KMS-11 (cell line): Measurements from ENCODE around the gene CCN5.

Source experiments
- H2AFZ ChIP-seq: fragments of 200-600 bp; sonication (generic); 2 replicates; pipeline ENCODE4 v1.6.1; 2016; ENCODE audit warnings: antibody characterized with exemption, mixed run types, low read depth
- H3K27ac ChIP-seq: fragments of 200-600 bp; sonication (generic); 2 replicates; pipeline ENCODE4 v1.6.1; 2016; ENCODE audit warnings: mild to moderate bottlenecking, mixed run types
- H3K27me3 ChIP-seq: fragments of 200-600 bp; sonication (generic); 2 replicates; pipeline ENCODE4 v1.6.1; 2017; ENCODE audit warnings: mild to moderate bottlenecking, low read depth, mixed run types, moderate library complexity; ENCODE audit not compliant: insufficient read depth
- H3K36me3 ChIP-seq: fragments of 200-600 bp; sonication (generic); 2 replicates; pipeline ENCODE4 v1.6.1; 2017; ENCODE audit warnings: mild to moderate bottlenecking, mixed run types; ENCODE audit not compliant: insufficient read depth
- H3K4me1 ChIP-seq: fragments of 200-600 bp; sonication (generic); 2 replicates; pipeline ENCODE4 v1.6.1; 2016; ENCODE audit warnings: mild to moderate bottlenecking, low read depth, mixed run types; ENCODE audit not compliant: poor library complexity, severe bottlenecking
- H3K4me2 ChIP-seq: fragments of 200-600 bp; sonication (generic); 2 replicates; pipeline ENCODE4 v1.7.0; 2016; ENCODE audit warnings: mild to moderate bottlenecking, mixed run types
- H3K4me3 ChIP-seq: fragments of 200-600 bp; sonication (generic); IDR thresholded peaks from 2 replicates; pipeline ENCODE4 v1.6.1; 2017; ENCODE audit warnings: low read depth, low read length, mixed read lengths; ENCODE audit not compliant: insufficient read depth
- H3K79me2 ChIP-seq: fragments of 200-600 bp; sonication (generic); 2 replicates; pipeline ENCODE4 v1.6.1; 2016; ENCODE audit warnings: low read depth, mixed run types; ENCODE audit not compliant: insufficient read depth
- H3K9ac ChIP-seq: fragments of 200-600 bp; sonication (generic); 2 replicates; pipeline ENCODE4 v1.6.1; 2016; ENCODE audit warnings: mild to moderate bottlenecking, mixed run types
- H4K20me1 ChIP-seq: fragments of 200-600 bp; sonication (generic); 2 replicates; pipeline ENCODE4 v1.6.1; 2016; ENCODE audit warnings: mild to moderate bottlenecking, mixed run types; ENCODE audit not compliant: insufficient read depth
- TF ChIP-seq, protein P1 (sequence below): fragments of 200-600 bp; sonication (generic); conservative IDR thresholded peaks from 2 replicates; pipeline ENCODE4 v1.6.1; 2017; ENCODE audit warnings: low read depth, mild to moderate bottlenecking, antibody characterized with exemption, low read length, moderate library complexity, mixed read lengths

The CCN5 gene

DNA sequence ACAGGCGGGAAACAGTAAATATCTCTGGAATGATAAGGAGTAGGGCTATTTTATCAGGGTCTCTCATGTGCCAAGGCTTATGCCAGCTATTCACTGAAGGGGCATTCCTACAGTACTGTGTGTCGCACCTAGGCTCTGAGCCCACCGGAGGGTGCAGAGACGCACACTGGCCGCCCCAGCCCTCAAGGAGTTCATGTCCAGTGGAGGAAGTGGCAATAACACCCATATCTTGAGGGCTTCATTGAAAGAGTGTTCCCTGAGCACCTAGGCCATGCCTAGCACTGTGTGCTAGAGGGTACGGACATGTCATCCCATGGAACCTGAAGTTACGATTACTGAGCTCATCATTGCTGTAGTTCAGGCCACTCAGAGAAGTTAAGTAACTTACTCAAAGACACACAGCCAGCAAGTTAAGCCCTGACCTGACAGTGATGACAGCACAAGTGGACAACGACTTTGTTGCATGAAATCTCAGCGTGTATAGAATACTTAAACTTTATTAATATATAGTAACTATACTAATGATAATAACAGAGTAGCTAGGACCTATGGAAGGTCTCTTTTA lies 8.7 kb downstream of the CCN5 start:
- Histone ChIP-seq H3K36me3 (no peaks in the 10 kb centered on the region), H3K79me2 (no peaks in the 10 kb centered on the region), H3K27me3 (peaks cover 7% of the 10 kb centered on the region; the same call in 1 of the 2 replicates), H3K4me3 (no peak overlapping the region), H3K9ac (no peak overlapping the region), H3K4me1 (peaks cover 35% of the 10 kb centered on the region), H4K20me1 (no peaks in the 10 kb centered on the region), H3K27ac (no peak overlapping the region), H2AFZ (no peak overlapping the region), H3K4me2 (peak overlapping the region; percentile 43; the same call in 1 of the 2 replicates)
- TF ChIP-seq, protein P1, sequence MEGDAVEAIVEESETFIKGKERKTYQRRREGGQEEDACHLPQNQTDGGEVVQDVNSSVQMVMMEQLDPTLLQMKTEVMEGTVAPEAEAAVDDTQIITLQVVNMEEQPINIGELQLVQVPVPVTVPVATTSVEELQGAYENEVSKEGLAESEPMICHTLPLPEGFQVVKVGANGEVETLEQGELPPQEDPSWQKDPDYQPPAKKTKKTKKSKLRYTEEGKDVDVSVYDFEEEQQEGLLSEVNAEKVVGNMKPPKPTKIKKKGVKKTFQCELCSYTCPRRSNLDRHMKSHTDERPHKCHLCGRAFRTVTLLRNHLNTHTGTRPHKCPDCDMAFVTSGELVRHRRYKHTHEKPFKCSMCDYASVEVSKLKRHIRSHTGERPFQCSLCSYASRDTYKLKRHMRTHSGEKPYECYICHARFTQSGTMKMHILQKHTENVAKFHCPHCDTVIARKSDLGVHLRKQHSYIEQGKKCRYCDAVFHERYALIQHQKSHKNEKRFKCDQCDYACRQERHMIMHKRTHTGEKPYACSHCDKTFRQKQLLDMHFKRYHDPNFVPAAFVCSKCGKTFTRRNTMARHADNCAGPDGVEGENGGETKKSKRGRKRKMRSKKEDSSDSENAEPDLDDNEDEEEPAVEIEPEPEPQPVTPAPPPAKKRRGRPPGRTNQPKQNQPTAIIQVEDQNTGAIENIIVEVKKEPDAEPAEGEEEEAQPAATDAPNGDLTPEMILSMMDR, result no peak

GRCh38 chr20:44724423-44725091 lies 9.4 kb downstream of the CCN5 start:
- Histone ChIP-seq H4K20me1 (no peaks in the 10 kb centered on the region), H3K4me3 (no peak overlapping the region), H2AFZ (no peak overlapping the region), H3K4me2 (no peak overlapping the region; the same call in 1 of the 2 replicates), H3K79me2 (no peaks in the 10 kb centered on the region), H3K27ac (no peak overlapping the region), H3K4me1 (peaks cover 38% of the 10 kb centered on the region), H3K36me3 (no peaks in the 10 kb centered on the region), H3K9ac (no peak overlapping the region), H3K27me3 (peaks cover 4% of the 10 kb centered on the region; the same call in 1 of the 2 replicates)
- TF ChIP-seq, protein P1, result no peak

- no peak overlapping the region for H3K9ac ChIP-seq
- TF ChIP-seq, protein P1, result no peak
- no peaks in the 10 kb centered on the region for H4K20me1 ChIP-seq
- no peak overlapping the region for H3K4me3 ChIP-seq
- H3K79me2 ChIP-seq, result no peaks in the 10 kb centered on the region
- H3K36me3 ChIP-seq, result no peaks in the 10 kb centered on the region
- H3K27me3 ChIP-seq, result peaks cover 10% of the 10 kb centered on the region; the same call in 1 of the 2 replicates
- no peak overlapping the region for H3K27ac ChIP-seq
- peaks cover 38% of the 10 kb centered on the region for H3K4me1 ChIP-seq
- H3K4me2 ChIP-seq, result no peak overlapping the region
- no peak overlapping the region for H2AFZ ChIP-seq
These were observed 10.7 kb downstream of the CCN5 start for GRCh38 chr20:44725837-44726236.

GRCh38 chr20:44727039-44727438 lies 11.9 kb downstream of the CCN5 start:
- Histone ChIP-seq H3K36me3 (no peaks in the 10 kb centered on the region), H3K79me2 (no peaks in the 10 kb centered on the region), H3K4me1 (peaks cover 41% of the 10 kb centered on the region), H3K4me2 (no peak overlapping the region), H3K4me3 (no peak overlapping the region), H4K20me1 (no peaks in the 10 kb centered on the region), H3K27me3 (peaks cover 7% of the 10 kb centered on the region; the same call in 1 of the 2 replicates), H2AFZ (no peak overlapping the region), H3K9ac (no peak overlapping the region), H3K27ac (no peak overlapping the region)
- TF ChIP-seq, protein P1, result no peak
